ENCODE measurements around the gene EGFLAM.

Gene EGFLAM

DNA sequence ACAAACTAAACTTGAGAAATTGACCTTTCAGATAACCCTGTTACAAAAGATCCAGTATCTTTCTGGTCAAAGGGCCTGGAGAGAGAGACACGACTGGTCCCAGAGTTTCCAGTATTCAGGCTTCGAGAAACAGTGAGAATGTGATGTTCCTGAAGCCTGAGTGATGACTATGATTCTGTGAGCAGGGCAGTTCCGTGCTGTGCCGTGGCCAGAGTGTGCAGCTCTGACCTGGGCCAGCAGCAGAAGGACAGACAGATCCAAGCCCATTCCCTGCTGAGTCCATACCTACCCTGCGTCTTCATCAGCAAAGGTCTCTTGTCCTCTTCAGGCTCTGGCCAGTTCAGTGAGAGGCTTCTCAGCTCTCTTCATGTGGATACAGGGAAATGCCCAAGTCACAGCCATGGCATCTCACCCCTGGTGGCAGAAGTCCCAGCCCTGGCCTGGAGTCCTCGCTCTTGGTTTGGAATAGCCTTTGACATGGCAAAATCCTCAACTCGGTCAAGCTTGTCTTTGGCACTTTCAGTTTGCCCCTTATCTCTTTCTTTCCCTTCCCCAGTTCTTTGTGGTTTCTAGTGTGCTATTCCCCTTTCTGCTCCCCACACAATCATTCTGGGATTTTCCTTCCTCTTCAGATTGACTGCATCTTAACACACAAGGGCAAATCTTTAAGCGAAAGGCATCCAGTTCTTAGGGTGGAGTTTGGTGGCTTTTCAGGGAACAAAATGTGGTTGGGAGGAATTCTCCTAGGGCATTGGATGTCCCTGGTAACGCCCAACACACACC, 190.4 kb downstream of the EGFLAM start:
- no peak for DNase-seq (ENCODE audit: low spot score)

DNA sequence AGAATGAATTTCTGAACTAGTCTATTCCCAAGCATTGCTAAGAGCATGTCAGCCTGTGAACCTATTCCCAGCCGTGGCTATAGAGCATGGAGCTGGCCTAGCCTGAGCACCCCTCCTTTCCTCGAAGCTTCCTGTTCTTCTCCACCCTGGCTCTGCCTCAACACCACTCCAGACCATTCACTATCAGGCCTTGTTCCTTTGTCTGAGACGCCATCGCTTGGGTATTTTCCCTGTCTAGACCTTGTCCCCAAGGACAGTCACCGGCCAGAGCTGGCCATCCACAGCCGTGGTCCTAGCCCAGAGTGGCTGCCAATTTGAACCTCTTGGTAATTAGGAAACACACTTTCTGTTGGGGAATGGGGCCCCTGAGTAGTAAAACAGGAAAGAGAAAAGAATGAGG, 192.3 kb downstream of the EGFLAM start:
- DNase-seq (ENCODE audit: low spot score), result no peak

DNA sequence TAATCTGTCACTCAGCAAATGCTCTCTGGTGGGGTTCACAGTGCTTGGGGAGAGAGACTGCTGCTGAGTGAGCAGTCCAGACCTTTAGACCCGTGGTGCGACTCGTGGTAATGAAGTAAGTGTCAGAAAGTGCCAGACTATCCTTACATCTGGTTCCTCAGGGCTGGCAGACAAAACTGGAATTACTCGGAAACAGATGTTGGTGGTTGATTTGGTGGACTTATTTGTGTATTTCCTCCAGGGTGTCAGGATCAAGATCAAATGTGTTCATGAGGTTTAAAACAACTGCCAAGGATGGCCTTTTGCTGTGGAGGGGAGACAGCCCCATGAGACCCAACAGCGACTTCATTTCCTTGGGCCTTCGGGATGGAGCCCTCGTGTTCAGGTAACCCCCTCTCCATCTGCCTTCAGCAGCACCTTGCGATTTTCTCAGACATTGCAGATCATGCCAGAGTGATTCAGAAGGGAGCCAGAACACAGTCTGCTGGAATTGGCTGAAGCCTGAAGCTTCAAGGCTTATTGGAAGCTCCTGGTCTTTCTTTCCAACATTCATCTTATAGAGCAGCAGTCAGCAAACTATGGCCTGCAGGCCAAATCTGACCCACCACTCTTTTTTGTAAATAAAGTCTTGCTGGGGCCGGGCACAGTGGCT, 192.8 kb downstream of the EGFLAM start:
- DNase-seq (ENCODE audit: low spot score), result no peak

DNA sequence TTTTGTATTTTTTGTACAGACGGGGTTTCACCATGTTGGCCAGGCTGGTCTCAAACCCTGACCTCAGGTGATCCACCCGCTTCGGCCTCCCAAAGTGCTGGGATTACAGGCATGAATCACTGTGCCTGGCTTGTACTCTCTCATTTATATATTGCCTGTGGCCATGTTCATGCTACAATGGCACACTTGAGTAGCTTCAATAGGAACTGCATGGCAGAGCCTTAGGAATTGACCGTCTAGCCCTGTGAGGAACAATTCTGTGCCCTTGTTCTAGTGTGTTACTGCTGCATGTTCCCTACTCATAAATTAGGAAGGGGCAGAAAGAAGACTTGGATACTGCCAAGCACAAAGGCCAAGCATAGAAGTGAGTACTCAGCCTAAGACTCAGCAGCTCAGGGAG, 193.8 kb downstream of the EGFLAM start:
- no peak for DNase-seq (ENCODE audit: low spot score)

DNA sequence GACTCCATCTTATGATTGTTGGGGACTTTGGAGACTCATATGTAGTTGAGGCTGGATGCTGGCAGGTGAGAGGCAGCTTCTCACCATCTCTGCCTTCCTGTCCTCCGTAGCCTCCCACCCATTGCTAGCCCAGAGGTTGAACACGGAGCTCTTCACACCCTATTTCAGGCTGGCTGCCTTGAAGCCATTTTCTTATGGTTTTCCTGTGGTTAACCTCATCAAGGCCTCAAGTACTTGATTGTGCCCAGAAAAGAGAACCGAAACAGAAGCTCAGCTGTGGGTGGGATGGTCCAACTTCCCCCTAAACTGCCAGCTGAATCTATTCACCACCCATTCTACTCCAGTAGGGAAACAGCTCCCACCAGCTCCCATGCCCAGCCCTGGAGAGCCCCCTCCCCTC, 195.1 kb downstream of the EGFLAM start:
- no peak for DNase-seq (ENCODE audit: low spot score)

DNA sequence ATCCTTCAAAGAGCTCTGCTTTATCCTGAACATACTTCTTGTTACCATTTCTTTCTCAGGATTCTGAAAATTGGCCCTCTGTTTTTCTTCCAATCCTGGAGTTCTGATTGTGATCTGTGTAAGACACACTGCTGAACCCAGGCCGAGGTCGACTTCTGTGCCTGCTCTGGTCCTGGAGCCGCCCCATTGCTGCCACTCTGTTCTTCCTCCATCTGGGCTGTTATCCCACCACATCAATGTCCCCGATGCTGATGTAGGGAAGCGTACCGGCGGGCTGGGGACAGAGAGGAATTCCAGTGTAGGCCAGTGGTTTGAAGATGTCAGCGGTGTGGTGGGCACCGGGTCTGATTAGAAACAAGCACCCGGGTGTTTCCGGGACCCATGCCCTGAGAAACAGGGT, 195.6 kb downstream of the EGFLAM start:
- DNase-seq (ENCODE audit: low spot score), result no peak

DNA sequence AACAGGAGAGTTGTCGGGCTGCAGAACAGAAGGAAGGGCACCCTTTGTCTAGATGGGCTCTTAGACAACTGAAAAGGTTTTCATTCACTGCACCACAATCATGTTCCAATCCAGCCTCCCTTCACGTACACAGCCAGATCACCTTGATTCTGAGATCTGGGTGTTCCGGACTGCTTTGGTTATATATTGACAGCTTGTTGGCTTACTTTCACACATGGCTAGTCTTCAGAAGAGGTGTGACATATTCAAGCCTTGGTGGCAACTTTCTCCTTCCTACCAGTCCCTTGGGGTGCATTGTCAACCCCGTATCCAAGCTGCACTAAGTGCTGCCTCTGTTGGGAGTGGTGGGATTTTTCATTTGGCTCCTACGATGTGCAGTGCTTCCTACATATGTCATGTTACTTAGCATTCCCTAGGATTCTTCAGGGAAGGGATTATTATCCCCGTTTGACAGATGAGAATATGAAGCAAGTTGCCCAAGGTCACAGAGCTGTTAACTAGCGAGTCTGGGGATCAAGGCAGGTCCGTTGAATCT, 197.5 kb downstream of the EGFLAM start:
- no peak for DNase-seq (ENCODE audit: low spot score)

DNA sequence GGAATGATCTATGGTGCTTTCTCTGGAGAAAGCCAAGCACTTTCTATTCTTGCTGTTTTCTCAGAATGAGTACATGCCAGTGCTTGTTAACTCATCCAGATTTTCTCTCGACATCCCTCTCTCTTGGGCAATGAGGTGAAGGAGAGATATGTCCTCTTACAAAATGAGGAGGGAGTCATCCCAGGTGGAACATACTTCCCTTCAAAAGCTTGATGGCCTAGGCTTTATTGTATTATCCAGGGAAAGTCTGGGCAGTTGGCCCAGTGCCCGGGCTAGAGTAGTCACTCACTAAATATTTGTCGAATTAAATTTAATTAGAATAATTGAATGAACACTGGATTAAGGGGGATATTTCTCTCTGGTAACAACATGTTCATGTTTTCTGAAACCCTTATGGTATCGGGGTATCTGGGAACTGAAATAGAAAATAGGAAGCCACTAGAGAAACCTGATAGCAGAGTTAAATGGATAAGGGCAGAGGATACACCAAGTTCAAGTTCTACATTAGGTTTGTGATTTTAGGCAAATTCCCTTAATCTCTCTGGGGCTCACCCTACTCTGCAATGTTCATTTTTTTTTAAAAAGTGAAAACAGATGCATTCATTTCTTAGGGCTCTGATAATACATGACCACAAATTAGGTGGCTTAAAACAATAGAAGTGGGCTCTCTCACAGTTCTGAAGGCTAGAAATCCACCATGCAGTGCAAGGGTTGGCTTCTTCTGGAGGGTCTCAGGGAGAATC, 198.5 kb downstream of the EGFLAM start:
- DNase-seq (ENCODE audit: low spot score), result no peak

DNA sequence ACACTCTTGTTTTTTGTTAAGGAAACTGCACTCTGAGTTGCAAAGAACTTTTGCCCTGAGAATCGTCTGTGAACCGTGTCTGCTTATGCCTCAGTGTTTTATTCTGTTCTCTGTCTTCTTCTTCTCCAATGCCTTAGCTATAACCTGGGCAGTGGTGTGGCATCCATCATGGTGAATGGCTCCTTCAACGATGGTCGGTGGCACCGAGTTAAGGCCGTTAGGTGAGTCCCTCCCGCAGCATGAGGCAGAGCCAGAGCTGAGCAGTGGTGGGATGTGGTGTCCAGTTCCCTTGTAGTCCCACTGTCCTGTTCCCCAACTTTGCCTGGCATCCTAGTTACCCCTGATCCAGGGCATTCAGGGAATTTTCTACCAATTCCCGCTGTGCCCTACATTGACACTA, 199.8 kb downstream of the EGFLAM start:
- no peak for DNase-seq (ENCODE audit: low spot score)

DNA sequence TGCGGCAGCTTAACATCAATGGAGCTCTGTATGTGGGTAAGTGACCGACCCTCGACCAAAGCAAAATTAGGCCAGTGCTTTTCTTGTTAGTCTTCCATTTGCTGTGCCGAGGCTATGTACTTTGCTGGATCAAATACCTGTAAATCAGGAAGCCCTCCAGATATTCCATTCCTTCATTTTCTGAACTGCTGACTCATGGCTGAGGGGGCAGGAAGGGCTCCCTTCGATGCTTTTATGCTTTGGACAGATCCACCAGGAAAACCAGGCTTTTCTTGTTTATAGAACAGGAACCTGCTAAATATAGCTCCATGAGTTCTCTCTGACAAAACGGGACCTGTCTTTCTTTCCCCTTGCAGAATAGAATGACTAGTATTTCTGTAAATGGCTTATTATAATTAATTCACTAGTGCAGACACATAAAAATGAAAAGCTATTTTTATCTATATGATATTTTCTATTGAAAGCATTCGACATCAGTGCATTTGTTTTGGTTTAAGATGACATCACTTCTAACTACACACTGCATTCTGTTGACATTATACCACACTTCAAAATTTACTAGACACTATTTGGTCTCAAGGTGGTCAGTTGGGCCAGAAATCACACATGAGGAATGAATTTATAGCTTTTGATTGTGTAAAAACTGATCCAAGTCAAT, 204.7 kb downstream of the EGFLAM start:
- DNase-seq (ENCODE audit: low spot score), result no peak

DNA sequence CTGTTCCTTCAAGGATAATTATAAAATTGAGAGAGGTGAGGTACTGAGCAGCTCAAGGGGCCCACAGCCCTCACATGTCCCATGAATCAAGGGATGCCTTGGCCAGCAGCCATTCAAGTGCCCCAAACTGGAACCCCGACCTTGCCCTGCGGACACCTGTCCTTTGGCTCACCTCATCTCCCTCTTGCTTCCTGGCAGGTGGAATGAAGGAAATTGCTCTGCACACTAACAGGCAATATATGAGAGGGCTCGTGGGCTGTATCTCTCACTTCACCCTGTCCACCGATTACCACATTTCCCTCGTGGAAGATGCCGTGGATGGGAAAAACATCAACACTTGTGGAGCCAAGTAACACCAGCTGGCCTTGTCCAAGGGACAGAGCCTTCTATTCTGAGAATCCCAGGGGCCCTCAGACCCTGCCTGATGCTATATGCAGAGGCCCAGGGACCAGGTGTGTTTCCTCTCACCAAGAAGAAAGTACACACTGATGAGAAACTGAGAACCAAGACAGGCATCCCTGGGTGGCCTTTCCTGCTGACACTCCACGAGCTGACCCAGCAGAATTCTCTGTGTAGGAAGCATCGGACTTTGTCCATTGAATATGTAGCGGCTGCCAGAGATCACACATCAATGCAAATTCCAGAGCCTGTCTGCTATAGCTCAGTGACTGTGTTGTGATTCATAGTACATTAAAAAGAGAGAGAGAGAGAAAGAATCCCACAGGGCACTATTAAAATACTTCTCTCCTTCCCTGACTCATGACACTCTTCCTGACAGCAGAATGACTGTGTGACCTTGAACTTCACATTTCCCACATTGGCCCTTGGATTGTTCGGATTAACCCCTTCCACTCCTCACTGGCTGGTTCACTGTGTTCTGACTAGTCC, 205.5 kb downstream of the EGFLAM start:
- peak; percentile 72 for DNase-seq (ENCODE audit: low spot score)

DNA sequence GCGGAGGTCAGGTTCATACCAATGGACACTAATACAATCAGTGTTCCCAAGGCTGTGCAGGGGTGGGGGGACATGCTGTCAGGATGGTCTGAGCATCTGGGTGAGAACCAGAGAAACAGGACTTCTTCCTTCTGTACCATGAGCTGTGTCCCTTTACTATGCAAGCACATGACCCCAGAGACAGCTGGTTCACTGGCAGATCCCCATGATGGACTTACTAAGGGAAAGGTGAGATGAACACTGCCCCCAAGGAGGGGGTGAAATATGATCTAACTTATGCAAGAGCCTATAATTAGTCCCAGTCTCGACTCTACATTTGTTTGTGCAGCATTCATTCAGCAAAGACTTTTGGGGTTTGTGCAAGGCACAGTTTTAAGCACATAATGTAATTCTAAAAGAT, 206.7 kb downstream of the EGFLAM start:
- DNase-seq (ENCODE audit: low spot score), result no peak

DNA sequence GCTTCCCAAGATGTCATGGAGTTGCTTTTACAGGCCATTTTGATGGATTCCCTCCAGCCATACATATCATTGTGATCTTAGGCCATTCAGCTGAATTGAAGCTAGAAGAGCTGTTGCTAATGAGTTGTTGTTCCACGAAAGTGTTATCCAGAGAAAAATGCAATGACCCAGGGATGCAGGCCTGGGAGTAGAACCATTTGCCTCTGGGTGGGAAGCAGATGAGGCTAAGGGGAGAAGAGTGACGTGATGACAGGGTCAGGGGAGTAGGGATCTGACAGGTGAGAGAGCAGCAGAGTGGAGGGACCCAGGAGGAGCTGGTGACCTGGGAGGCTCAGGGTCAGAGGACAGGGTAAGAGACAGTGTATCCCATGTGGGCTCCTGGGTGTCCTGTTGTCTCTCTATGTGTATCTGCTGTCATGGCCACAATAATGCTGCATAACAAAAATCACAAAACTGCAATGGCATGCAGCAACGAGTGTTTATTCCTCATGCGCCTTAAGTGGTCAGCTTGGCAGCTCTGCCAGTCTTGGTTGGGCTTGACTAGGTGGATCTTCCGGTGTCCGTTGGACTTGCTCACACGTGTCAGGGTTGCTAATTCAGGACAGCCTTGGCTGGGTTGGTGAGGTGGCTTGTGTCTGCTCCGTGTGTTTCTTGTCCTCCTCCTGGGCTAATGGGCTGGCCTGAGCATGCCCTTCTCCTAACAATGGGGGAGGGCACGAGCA, 207.5 kb downstream of the EGFLAM start:
- DNase-seq (ENCODE audit: low spot score), result no peak

DNA sequence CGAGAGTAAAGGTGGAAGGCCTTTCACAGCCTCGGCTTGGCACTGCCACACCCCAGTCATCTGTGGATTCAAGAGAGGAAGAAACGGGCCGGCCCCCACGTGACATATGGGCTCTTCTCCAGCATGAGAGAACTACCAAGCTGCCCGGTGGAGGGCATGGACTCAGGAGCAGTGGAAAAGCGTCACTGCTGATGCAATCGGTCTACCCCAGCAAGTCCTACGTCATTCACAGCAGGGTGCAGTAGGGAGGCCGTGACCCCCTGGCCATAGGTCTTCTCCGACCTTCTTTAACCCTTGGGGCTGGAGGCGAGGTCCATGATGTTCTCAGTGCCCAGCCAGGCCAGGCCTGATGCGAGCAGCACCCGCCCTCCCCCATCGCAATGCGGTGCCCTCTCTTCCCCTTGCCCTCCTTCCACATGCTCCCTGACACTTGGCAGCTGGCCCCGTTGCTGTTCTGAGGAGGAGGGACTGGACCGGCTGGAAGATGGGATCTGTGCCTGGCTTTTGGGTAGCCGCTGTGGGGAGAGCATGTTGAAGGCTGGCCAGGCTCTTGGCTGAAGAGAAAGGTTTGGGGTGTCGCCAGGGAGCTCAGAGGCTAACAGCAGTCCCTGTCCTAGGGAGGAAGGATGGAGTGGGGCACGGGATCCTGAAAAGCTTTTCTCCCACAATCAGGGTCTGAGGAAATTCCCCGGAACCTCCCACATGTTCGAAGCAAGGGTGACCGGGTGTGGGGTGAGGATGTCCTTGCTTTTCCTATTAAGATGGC, 208.2 kb downstream of the EGFLAM start:
- no peak for DNase-seq (ENCODE audit: low spot score)

DNA sequence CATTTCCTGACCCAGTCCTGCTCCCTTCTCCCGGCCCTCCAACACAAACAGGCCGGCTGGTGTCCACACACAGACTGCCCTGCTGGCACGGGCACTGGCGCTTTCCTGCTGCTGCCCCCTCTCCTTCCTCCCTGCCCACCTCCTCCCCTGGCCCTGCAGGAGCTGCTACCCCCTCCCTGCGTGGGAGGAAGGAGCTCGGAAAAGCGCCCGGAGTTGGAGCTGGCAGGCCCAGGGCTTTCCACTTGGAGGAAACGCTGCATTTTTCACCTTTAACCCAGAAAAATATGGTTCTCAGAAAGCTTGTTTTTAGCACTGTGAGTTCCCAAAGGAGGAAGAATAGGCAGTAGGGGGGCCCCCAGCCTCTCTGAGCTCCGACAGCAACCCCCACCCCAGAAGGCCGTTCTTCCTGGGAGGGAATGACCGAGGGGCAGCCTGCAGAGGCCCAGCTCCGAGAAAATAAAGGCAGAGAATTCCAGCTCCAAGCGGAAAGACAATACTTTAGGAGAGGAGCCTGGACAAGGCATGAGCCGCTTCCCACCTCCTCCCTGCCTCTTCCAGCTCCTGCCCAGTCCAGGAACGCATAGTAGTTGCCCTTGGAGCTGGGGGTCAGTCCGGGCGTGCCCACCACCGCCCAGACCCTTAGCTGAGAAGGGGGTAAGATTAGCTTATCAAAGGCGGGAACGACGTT, 209.1 kb downstream of the EGFLAM start:
- DNase-seq (ENCODE audit: low spot score), result no peak

DNA sequence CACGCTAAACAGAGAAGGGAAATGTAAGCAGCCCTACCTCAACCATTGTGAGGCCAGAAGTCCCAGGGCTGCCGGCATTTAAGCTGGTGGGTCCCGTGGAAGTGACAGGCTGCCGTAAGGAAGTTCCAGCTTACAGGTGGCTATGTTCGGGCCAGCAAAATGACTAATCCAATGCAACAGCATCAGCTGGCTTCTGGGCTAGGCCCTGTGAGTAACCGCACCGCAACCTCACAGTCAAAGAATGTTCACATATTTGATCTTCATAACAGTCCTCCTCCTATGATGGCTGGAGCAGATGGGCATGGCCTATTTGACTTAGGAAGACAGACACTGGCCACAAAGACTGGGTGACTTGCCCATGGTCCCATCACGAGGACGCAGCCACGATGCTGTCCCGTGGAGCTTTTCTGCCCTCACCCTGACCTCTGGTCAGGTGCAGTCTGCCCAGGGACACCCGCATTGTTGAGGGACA, 209.9 kb downstream of the EGFLAM start:
- DNase-seq (ENCODE audit: low spot score), result peak; percentile 87

DNA sequence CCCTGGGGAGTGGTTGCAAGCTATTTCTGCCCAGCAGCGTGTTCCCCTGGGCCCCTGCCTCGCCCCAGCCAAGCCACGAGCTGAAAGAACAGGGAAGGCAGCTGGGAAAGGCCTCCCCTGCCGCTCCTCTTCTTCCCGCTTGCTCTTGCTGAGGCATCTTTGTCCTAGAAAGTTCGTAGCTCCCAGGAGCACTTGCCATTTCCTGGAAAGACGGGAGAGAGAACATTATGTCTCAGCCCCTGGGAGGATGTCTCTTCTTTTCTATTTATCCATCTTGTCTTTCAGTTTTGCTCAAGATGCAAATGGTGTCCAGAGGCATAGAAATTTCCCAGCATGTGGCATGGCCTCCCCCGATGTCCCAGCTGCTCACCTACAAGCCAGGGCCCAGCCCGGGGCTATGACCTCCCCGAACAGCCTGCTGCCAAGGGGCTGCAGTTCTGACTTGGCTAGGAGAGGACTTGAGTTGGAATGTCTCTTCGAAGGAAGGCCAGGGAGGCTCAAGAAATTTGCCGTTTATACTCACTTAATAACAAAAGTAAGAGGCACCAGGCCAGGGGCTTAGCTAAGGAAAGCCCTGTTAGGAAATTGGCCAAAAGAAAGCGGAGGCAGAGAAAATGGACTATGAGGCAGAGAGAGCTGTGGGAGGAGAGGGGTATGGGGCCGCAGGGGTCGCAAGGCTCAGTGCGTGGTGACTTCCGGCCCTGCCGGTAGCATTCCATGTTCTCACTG, 210.8 kb downstream of the EGFLAM start:
- no peak for DNase-seq (ENCODE audit: low spot score)

DNA sequence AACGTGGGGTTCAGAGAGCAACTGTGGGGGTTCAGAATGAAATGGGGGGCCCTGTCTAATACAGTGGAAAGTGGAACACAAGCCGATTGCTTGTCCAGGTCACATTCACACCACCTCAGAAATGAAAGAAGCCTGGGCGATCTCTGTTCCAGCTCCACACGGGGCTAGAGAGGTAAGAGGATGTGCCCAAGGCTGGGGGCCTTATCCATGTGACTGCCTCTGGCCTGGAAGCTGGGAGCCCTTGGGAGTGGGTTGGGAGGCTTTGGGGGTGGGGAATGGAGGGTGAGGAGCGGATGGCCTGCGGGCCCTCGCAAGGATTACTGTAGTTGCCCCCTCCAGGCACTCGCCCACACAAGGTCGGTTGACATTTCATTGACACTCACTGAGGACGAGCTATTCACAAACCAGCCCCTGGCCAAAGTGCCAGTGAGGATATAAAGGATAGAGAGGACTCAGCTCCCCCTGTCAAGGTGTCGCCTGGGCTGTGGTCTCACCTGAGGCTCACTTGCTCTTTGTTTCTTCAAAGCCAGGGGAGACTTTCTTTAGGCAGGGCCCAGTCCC, 211.4 kb downstream of the EGFLAM start:
- DNase-seq (ENCODE audit: low spot score), result no peak

Data from AG08396 (cell line).